Smooth muscle cell of the brain vasculature (primary cell): ENCODE measurements around the gene KIAA1210.

Experiments
- DNase-seq: peaks from one replicate; pipeline ENCODE4 v3.0.0-alpha.2; 2012; ENCODE audit warnings: low read depth, low spot score

The KIAA1210 gene

DNA sequence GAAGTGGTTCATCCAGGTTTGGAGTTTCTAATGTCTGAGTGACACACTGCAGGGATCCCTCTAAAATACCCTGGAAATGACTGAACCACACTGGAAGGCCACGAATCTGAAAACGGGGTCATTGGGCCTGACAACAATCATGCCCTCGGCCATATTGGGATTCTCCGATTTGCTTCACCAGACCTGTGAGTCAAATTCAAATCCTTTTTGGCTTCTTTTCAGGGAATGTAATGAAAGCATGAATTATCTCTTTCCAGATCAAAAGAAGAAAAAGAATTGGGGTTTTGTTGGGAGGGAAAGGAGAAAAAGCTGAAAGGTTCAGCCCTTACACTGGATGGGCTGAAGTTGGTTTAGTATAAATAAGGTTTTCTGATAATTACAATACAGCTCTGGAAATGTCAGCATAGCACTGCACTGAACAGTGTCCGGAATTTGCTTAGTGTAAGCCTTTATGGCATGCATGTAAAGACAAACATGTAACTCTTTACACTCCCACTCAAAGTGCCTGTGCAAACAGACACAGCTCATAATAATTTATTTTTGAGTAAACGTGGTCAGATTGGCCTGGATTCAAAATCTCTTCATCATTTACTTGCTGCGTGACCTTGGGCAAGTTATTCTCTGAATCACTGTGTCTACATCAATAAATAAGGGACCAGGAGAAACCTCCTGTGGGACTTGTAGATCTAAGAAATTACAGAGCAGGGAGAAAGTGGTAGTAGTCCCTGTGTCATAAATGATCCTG, 33.4 kb downstream of the KIAA1210 start:
- no peak for DNase-seq

DNA sequence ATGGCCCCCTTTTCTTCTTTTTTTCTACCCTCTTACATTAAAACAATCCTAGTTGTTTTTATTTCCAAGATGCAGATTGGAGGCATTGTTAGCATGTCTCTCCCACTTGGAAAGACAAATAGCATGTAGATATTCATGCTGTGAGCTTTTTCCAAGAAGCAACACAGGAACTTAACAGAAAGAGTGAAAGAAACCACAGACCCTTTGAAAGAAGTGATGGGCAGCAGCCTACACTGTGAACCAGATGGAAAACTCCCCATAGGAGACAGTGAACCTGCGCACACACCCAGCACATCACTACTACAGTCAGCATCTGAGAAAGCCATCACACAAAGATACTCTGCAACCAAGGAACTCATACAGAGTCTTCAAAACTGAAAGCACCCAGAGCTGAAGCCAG, 37.0 kb downstream of the KIAA1210 start:
- DNase-seq: no peak

DNA sequence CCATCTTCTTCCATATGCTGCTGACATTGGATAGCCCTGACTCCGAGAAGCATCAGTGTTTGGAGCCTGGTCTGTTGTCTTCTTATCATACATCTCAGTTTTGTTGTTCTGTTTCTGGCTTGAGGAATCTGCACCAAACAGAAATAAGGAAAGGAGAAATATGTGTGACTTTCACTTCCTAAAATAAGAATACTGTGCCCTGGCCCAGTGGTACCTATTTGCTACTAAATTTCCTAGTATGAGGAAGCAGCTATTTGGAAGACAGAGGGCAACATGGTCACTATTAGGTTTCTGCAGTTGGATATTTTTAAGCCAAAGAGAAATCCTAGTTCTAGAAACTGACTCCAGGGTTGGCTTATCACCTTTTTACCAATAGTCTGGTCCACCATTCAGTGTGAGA, 38.0 kb downstream of the KIAA1210 start:
- DNase-seq: no peak

DNA sequence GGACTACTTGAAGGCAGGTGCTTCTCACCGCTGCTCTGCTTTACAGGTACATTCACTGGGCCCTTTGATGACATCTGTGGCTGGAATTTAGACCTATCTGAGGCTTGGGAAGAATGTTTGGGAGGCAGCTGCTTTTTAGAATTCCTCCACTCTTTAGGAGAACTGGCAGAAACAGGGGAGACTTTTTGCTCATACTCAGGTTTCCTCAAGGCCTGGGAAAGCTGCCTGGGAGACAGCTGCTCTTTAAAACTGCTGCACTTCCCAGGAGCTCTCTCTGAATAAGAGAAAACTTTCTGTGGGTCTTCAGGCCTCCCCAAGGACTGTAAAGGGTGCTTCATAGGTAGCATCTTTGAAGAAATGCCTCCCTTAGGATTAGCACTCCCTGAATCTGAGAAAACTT, 40.5 kb downstream of the KIAA1210 start:
- no peak for DNase-seq

DNA sequence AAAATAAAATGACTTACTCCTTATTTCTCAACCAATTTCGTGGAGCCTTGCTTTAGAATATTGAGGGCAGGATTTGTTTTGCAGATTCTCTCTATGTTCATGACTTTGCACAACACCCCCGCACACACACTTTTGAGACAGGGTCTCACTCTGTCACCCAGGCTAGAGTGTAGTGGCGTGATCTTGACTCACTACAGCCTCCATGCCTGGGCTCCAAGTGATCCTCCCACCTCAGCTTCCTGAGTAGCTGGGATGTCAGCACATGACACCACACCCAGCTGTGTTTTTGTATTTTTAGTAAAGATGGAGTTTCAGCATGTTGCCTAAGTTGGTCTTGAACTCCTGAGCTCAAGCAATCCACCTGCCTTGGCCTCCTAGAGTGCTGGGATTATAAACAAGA, 42.8 kb downstream of the KIAA1210 start:
- DNase-seq: no peak

DNA sequence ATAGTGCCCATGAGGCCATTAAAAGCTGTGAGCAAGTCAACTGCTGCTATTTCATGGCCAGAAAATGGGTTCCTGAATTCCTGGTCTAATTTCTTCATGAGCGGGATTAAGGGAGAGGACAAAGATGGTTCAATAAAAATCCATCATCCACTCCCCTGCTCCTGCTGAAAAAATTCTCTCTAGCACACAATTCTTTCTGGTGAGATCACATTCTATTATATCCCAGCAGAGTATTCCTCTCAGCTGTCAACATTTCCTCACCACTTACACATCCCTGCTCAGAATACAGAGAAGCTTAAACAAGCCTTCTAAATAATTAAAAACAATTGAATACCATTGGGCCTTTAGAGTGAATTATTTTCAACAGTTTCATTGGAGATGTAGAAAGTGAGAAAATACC, 45.3 kb downstream of the KIAA1210 start:
- no peak for DNase-seq

DNA sequence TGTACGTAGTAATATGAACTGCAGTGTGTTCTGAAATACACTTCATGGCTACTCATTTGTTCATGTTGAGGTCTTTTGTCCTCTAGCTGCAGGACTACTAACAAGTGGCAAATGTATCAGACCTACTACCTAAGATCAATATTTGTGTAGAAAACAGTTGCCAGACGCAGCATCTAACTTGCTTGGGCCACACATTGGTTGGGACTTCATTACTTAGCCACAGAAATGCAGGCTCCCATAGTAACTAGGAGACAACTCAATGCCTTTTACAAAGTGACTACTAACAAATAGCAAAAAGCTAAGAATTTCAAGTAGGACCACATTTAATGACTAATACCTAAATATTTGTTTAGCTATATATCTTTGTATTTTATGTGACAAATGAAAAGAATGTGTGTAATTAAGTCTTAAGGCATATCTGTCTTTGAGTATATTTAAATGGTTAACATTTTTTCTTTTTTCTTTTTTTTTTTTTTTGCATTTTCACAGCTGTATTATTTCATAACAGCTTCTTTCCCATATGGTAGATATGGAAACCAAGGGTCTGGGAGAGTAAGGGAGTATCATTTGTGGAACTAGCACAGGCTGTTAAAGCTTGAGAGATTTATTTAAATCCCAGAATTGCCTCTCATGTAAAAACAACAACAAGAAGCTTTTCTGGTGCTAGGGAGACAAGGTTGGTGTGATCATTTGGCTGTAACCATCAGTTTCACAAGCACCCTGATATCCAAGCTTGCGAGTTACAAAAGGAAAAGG, 52.2 kb downstream of the KIAA1210 start:
- no peak for DNase-seq

DNA sequence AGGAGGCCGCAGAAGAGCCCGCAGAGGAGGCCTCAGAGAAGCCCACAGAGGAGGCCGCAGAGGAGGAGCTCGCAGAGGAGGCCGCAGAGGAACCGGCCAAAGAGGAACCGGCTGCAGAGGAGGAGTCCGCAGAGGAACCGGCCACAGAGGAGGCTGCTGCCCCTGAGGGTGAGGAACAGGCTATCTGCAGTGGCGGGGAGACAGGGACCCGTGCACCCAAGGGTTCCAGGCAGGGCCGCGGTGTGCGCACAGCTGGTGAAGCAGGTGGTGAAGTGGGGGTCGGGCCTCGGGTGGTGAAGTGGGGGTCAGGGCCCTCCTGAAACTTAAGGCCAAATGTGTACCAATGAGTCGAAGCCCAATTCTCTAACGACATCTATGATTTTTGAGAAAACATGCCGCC, 53.7 kb downstream of the KIAA1210 start:
- DNase-seq: no peak

DNA sequence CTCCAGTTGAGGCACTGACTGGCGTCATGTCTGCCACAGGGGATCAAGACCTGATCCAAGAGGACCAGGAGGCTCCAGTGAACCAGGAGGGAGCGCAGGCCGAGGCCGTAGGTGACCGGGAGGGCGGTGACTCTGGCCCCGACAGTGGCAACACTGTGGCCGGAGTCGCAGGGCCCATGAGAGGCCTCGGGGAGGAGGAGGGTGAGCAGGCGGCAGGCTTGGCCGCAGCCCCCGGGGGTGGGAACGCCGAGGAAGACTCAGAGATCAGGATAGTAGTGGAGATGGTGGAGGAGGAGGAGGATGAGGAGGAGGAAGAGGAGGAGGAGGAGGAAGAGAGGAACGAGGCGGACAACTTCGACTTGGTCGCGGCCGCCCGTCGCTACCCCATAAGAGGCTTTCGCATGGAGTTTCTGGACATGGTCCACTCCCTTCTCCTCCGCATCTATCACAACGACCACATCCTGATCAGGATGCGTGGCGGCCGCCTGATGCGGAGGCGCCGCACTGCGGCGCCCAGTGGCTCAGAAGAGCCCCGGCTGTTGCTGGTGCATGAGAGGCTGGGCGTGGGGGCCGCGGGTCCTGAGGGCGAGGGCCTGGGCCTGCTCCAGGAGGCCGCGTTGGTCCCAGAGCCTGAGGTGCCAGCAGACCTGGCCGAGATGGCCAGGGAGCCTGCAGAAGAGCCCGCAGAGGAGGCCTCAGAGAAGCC, 54.3 kb downstream of the KIAA1210 start:
- DNase-seq: no peak

DNA sequence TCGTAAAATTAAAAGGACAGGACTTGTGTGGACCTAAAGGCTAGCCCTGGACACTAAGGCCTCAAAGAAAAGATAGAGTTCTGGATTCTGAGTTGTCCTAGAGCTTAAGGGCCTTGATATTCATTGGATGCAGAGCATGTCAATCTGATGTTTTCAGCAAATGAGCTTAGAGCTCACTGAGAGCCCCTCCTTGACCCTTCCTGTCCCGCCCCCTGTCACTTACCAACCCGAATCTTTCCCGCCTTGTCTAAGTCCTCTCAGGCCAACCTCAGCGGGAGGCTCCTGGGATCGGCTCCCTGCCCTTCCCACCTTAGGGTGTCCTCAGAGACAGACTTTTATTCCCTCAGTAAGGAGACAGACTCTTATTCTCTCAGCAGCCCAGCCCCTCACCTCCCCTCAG, 54.9 kb downstream of the KIAA1210 start, which contains the start of gene CT47C1:
Gene CT47C1 (plus strand): TSS at position 250 of the 400 bp plus-strand sequence. CDS start 233 bp downstream, outside the sequence.
- DNase-seq: no peak

DNA sequence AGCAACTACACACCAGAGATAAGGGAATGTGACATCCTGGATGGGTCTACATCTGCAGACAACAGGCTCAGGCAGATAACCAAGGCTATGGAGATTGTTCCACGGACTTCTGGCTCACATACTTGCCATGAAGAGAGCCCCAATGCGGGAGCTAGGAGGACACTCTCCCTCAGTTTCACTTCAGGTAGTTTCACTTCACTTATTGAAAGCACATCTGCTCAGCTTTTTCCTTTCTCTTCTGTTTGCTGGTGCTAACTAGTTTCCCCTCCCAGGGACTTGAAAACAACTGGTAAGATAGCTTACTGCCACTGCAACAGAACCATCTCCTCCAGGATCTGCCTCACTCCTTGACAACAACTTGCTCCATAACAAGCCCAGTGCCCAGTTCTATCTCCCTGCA, 56.2 kb downstream of the KIAA1210 start:
- DNase-seq: no peak

DNA sequence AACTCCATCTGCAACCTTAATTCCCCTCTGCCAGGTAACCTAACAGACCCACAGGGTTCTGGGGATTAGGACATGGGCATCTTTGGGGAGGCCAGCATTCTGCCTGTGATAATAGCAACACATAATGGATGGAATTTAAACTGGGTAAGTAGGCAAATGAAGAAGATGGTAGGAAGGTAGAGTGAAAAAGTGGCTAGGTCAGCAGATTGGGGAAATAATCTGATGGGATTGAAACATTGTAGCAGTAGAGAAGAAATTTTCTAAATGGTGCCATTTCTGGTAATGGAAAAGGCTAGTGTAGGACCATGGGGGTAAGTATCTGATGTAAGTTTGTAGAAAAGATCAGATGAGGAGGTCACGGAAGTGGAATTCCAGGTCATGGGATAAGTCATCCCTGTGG, 57.9 kb downstream of the KIAA1210 start:
- no peak for DNase-seq

DNA sequence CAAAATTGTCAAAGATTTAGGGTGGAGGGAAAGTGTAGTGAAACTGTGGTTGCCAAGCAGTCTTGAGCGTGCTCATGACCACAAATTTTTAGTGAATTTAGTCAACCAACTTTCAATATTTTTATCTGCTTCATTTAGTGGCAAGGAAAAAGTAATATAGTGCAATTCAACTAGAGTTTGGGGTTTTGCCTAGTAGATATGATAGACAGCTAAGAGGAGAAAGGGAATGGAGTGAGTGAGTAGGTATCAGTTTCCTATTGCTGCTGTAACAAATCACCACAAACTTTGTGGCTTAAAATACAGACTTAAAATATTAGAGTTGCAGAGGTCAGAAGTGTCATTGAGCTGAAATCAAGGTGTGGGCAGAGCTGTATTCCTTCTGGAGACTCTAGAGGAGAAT, 58.5 kb downstream of the KIAA1210 start:
- no peak for DNase-seq

DNA sequence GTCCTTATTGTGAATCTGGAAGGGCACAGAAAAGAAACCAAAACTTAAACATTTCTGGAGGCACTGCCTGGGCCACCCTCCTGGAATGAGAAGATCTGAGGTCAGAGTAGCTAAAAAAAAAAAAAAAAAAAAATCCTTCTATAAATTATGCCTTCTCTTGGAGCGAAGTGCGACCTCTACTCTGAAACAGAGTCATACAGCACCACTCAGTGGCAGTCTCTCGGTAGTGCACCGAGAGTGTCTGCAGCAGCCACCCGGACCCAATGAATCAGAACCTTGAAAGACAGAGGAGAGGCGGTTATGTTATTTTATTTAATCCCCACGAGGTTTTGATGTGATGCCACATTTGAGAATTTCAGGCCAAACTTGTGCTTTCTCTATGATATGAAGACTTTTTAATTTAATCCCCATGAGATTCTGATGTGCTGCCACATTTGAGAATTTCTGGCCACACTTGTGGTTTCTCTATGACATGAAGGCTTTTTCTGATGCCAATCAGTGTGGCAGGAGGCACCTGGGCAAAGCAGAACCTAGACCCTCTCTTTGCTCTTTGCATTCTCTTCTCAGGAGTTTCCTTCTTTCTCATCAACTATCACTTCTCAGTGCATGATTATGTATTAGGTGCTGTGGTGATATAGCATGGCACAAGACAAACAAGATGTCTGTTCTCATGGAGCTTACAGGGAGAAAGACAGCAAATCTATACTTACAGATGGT, 60.4 kb downstream of the KIAA1210 start:
- peak; percentile 9 for DNase-seq

DNA sequence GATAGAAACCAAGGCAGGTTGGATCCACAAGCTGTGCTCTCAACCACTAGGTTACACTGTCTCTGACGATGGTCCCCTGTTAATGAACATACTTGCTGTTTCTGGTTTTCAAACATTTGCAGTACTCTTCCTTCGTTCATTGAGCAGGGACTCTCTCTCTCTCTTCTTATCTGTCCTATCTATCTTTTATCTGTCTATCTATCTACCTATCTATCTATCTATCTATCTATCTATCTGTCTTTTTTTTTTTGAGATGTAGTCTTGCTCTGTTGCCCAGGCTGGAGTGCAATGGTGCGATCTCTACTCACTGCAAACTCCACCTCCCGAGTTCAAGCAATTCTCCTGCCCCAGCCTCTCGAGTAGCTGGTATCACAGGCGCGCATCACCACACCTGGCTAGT, 64.2 kb downstream of the KIAA1210 start:
- no peak for DNase-seq

DNA sequence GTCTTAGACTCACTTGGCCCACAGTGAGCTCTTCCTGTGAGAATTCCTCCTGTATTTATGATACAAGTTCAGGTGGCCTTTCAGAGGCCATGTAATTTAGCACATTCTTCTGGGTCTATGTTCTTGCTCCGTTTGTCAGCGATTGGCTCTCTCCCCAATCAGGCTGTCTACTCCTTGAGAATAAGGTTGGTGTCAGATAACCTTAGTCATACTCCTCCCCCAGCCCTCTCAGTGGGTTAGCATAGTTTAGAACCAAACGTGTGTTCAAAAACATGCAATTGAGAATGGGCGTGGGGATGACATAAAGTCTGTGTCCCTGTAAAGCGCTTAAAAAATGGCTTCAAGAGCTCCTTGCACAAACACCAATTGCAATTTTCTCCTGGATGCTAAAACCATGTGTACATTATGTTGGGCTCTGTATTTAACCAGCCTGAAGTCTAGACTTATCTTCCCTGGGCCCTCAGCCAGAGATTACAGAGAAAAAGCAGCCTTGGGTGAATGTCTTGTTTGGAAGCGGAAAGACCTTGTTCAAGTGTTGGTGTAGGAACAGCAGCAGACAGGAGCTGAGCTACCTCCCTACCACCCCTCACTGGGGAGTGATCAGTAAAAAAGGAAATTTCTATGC, 64.8 kb downstream of the KIAA1210 start:
- no peak for DNase-seq

DNA sequence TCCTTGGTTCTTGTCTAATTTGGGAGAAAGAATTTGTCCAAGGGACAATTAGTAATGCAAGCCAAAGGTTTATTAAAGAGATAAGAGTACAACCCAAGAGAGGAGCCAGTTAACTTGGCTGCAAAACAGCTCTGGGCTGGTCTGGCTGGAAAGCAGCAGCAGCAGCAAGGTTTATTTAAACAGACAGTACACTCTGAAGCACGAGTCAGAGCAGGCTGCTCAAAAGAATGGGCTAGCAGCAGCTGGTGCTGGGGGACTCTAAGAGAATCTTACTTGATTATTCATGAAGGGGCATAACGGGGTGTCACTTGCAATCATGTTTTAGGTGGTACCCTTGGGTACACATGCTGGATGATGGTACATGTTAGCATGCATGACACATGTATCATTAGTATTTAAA, 71.9 kb downstream of the KIAA1210 start:
- no peak for DNase-seq

DNA sequence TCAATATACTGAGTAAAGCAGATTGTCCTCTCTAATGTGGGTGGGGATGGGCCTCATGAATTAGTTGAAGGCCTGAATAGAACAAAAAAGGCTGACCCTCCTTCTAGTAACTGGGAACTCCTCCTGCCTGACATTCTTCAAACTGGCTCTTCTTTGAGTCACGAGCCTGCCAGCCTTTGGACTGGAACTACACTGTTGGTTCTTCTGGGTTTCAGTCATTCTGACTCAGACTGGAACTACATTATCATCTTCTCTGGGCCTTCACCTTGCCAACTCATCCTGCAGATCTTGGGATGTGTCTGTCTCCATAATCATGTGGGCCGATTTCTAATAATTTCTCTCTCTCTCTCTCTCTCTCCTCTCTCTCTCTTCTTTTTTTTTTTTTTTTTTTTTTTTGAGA, 81.7 kb downstream of the KIAA1210 start:
- DNase-seq: no peak

DNA sequence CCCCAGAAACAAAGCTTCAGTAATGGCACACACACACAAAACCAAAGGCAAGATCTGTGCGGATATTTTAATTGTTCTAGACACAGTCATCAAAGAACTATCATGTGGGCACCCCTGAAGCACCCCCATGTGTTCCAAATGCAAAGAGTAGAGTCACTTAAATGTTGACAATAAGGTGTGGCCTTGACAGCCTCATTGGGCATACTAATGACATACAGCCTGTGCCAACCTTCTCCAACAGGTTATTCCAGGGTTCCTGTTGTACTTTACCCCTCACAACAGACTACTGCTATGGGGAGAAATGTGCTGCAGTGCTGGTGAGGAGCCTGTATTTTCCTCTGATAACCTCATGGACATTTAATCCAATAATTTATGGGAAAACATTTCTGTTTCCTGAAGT, 84.6 kb downstream of the KIAA1210 start:
- DNase-seq: no peak

DNA sequence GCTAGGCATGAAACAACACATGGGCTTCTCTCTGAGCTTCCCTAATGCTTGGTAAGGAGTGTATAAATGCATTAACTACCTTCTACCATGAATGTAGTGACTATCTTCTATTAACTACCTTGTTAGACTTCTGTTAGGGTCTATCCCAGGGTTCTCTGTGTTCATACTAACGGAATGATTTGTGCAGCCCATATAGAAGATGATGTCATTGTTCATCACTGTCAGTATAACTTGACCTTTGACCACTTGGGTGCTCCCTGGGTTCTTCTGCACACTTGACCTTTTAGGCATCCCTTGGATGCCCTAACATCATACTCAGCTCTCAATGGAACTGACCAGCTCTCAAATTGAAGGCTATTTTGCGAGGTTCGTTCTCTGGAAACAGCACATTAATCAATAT, 85.6 kb downstream of the KIAA1210 start:
- DNase-seq: no peak

DNA sequence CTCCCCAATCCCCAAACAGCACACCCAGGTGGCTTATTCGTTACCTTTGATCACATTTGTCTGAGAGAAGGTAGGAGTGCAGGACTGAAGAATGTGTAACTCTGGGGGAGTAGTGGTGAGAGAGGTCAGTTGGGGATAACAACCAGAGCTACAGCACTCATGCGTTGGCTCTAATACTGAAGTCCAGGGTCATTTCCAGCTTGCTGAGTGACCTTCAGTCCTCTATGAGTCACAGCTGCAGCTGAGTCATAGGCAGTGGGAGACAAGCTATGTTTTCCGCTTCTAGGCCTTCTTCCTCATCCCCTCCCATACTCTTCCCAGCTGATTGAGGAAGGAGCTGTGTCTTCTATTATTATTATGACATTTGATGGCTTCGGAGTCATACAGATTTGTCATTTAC, 86.4 kb downstream of the KIAA1210 start:
- DNase-seq: peak; percentile 58
